H1 (cell line): ENCODE data around the gene TSC1. TPM values are rescaled to one million over a fixed set of nuclear protein-coding genes. Genes with fewer than 3 reads are reported as not detected.

ENCODE experiments used
- GTF2F1 ChIP-seq: IDR thresholded peaks from 2 replicates; pipeline ENCODE4 v1.6.1; 2012; ENCODE audit warnings: low read depth, low read length, improper control_type of control experiment, borderline replicate concordance
- polyA plus RNA-seq, 7 experiments: library from polyadenylated mRNA; depleted of rRNA in 3 of 7; stranded (reverse) in 5 of 7; unstranded in 2 of 7; fragments of >200 nt in 5 of 7; fragments of 200-250 nt in 2 of 7; gene quantifications; 1 replicate in 5 of 7; 2 replicates in 1 of 7; 4 replicates in 1 of 7; pipeline versions ENCODE4 v1.2.1 to v1.2.3, GENCODE V29; 2011 to 2013; ENCODE audit warnings: missing spikeins in 2 of 7, mixed read lengths in 2 of 7
- total RNA-seq: library from RNA; stranded (reverse); fragmentation: NEBNext Ultra II Directional; extraction: Animal tissue kit (Norgen Biotek cat#: 25700); gene quantifications from 2 replicates; pipeline ENCODE4 v1.2.1, GENCODE V29; 2021

Gene TSC1
- total and polyA plus RNA-seq, 2 of the 8 experiments (the other 6 are each of a cell fraction or from before 2014, with no cell fraction given) = 37.2 to 46.0 TPM

- no peak for TF ChIP-seq GTF2F1
Observed at GRCh38 chr9:132993511-132993939, 49.1 kb upstream of the TSC1 start (continued).
